ENCODE results near the gene CACNA2D2.

DNA sequence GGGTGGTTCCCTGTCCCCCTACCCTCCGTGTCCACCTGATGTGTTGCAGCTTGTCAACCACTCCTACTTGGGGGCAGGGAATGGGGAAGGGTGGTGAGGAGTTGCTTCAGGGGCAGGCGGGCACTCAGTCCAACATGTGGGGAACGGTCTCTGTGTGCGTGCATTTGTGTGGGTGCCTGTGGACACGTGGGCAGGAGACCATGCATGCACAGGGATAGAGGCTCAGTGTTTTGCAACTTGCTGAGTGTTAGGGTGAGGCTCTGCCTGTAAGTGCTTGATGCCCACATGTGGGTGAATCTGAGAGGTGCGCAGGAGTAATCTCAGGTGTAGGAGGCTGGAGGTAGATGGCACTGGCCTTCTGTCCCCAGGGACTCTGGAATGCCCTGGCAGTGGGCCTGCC, 119.7 kb downstream of the CACNA2D2 start:
- TF ChIP-seq POLR2A (IDR thresholded peaks at IDR 0.05) (no peak), POLR2AphosphoS5 (IDR thresholded peaks at IDR 0.05) (no peak)
- TF ChIP-seq, protein P1, sequence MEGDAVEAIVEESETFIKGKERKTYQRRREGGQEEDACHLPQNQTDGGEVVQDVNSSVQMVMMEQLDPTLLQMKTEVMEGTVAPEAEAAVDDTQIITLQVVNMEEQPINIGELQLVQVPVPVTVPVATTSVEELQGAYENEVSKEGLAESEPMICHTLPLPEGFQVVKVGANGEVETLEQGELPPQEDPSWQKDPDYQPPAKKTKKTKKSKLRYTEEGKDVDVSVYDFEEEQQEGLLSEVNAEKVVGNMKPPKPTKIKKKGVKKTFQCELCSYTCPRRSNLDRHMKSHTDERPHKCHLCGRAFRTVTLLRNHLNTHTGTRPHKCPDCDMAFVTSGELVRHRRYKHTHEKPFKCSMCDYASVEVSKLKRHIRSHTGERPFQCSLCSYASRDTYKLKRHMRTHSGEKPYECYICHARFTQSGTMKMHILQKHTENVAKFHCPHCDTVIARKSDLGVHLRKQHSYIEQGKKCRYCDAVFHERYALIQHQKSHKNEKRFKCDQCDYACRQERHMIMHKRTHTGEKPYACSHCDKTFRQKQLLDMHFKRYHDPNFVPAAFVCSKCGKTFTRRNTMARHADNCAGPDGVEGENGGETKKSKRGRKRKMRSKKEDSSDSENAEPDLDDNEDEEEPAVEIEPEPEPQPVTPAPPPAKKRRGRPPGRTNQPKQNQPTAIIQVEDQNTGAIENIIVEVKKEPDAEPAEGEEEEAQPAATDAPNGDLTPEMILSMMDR (IDR thresholded peaks at IDR 0.05) = no peak

Data from prostate gland (tissue), 2 donors.